GM18909 (cell line): Measurements from ENCODE around the gene MYPN.

Experiments used
- ATAC-seq: cut with Tn5 transposase; IDR thresholded peaks from one replicate; pipeline ENCODE4 v1.9.1; 2021; ENCODE audit warnings: mild to moderate bottlenecking; ENCODE audit not compliant: unreplicated experiment, poor library complexity

The MYPN gene

GRCh38 chr10:68092512-68092911 is 16.8 kb upstream of the MYPN start:
- ATAC-seq: no peak

DNA sequence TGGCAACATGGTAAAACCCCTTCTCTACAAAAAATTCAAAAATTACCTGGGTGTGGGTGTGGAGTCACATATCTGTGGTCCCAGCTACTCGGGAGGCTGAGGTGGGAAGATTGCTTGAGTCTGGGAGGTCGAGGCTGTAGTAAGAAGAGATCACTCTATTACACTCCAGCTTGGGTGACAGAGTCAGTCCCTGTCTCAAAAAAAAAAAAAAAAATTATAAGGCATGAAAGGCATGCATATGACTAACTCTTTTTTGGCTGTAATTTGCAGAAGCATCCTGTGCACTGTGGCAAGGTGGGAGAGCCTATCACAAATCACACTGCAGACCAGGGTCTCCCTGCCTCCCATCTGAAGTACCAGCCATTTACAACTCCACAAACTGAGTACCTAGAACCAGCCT is 14.1 kb upstream of the MYPN start:
- ATAC-seq: no peak

GRCh38 chr10:68096913-68097516 is 12.3 kb upstream of the MYPN start:
- no peak for ATAC-seq

DNA sequence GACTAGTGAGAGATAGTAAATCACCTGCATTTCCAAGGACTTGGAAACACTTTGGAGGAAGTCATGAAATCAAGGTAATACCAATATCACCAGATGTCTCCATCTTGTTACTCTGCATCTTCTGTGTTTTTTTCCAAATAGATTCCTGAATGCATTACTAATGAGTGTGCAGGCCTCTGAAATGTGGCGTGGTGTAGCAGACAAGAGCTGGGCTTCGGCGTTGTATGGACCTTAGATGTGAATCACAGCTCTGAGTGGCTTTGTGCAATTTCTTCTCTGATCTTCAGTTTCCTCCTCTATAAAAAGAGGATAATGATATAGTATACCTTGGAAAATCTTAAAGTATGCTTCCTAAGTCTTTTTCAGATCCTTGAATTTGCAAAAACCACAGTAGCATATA is 9.6 kb upstream of the MYPN start:
- no peak for ATAC-seq

DNA sequence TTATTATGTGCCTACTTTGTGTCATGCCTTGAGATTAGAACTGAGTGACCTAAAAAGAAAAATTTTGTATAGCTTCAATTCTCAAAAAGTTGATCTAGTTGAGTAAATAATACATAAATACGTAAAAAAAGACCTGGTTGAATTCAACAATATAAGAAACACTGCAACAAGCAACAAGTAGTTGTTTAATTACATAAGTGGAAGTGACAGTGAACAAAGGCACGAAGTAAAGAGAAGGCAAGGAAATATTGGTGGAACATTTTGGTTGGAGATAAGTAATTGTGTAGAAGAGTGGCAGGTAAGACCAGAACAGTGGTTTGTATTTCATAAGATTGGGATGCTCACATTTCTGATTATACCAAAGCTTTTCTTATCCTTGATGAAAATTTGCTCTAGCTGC is 8.2 kb upstream of the MYPN start:
- ATAC-seq: no peak

GRCh38 chr10:68103261-68103878 is 5.9 kb upstream of the MYPN start:
- no peak for ATAC-seq

DNA sequence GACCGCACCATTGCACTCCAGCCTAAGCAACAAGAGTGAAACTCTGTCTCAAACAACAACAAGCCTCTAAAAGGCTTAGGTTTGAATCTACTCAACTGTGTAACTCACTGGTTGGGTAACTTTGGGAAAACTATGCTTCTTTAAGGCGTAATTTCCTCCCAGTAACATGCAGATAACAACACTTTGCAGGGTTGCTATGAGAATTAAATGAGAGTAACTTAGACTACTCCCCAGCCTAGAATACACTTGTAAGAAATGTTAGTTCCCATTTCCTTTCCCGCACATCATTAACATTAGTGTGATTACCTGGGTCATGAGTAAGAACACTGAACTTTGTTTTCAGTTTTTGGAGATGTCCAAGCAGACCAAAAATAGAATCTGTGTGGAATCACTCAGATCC is 5.4 kb upstream of the MYPN start:
- ATAC-seq: no peak

DNA sequence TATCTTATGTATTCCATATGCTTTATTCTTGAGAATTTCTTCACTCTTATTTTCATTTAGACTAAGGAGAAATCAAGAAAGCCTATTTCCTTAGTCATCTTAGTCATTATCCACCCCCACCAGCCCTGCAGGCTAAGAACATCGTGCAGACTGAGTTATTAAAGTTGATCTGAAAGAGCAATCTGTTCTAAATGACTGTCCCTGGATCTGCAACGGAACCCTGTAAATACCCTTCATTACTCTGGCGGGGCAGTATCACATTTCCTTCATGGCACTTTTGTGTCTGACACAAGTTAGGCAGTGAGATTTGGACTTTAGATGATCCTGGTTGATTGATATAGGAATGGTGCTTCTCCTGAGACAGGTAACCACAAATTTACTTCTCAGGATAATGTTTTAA is 3.5 kb upstream of the MYPN start:
- no peak for ATAC-seq

- no peak for ATAC-seq
Measured at GRCh38 chr10:68106656-68107055, 2.6 kb upstream of the MYPN start.

DNA sequence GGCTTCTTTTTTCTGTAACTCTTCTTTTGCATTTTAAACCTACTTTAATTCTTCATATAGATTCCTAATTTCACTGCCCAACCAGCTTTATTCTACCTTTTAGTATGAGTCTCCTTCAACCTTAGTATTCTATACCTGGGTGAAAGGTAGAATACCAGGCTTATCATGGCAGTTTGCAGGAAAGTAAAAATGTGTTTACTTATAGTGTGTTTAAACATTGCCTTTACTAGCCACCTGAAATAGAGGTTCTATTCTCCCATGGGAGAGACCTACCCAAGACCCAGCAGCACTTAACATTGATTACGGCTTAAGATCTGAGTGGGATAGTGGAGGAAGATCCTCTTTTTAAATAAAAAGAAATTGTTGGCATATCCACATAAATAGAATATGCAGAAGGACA is 1.6 kb upstream of the MYPN start:
- no peak for ATAC-seq

GRCh38 chr10:68108051-68108450 is 1.2 kb upstream of the MYPN start:
- no peak for ATAC-seq

DNA sequence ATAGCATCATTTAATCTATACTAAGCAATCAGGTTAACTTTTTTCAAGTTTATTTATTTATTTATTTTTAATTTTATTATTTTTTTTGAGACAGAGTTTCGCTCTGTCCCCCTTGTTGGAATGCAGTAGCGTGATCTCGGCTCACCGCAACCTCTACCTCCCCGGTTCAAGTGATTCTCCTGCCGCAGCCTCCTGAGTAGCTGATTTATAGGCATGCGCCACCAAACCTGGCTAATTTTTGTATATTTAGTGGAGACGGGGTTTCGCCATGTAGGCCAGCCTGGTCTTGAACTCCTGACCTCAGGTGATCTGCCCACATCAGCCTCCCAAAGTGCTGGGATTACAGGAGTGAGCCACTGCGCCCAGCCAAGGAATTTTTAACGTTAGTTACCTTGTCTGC is 635 bp upstream of the MYPN start:
- ATAC-seq: no peak

- no peak for ATAC-seq
Measured at GRCh38 chr10:68110027-68110426, 739 bp downstream of the MYPN start.

- no peak for ATAC-seq
Measured at GRCh38 chr10:68111584-68111983, 2.3 kb downstream of the MYPN start.

DNA sequence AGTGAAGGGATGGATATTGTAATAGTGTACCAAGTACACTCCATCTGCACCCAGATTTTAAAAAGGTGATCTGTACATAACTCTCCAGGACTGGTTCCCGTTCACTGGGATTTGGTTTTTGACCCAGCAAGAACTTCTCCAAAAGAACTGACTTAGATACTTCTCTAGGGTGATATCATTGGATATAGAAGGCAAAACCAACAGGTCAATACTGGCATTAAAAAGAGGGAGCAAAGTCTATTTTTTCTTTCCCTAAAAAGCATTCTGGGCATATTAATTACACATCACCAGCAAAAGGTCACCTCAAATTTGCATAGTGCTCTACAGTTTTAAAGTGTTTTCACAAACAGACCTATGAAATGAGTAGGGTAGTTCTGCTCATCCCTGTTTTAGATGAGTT is 3.5 kb downstream of the MYPN start:
- no peak for ATAC-seq

GRCh38 chr10:68118657-68119056 is 9.4 kb downstream of the MYPN start:
- no peak for ATAC-seq

GRCh38 chr10:68121020-68121743 is 11.9 kb downstream of the MYPN start:
- ATAC-seq: no peak

DNA sequence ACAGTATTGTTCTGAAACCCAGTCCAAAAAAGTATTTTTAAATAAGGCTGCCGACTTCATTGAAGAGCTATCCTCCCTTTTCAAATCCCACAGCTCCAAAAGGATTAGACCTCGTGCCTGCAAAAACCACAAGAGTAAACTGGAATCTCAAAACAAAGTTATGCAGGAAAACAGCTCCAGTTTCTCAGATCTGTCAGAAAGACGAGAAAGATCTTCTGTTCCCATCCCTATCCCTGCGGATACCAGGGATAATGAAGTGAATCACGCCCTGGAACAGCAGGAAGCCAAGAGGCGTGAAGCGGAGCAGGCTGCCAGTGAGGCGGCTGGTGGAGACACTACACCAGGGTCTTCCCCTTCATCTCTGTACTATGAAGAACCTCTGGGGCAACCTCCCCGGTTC is 12.6 kb downstream of the MYPN start:
- ATAC-seq: no peak

DNA sequence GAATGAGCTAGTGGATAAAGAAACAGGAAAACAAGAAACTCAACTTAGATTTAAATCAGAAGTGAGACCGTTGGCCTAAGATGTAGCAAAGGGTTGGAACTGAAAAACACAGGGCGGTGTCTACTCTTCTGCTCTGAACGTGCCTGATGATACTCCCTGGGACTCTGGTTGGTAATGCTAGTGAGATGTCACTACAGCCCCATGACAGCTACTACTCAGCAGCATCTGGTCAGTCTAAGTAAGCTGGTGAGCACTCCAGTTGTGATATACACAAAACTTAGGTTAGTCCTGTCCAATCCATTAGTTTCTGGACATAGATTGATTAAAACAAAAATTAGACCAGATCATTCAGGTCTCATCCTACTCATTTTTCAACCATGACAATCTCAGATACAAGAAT is 15.4 kb downstream of the MYPN start:
- ATAC-seq: no peak

DNA sequence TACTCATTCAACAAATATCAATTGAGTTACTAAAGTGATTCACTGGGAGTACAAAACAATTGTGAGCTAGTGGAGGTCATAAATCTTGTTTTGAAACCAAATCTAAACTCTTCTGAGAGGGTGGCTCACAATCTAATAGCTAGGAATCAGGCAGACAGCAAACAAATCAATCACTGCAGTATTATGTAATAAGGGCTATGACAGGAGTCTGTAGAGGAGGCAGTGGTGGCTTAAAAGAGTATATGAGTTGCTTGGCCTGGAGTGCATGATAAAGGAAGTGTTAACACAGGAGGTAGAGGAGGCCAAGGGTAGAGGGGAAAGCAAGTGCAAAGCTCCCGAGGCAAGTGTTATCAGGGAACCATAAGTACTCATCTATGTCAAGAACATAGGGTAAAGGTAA is 16.5 kb downstream of the MYPN start:
- ATAC-seq: no peak

GRCh38 chr10:68128015-68128414 is 18.7 kb downstream of the MYPN start:
- no peak for ATAC-seq

- ATAC-seq: no peak
Measured at GRCh38 chr10:68132391-68132790, 23.1 kb downstream of the MYPN start.
